Activated CD8-positive, alpha-beta T cell treated with anti-CD3 and anti-CD28 coated beads for 36 hours (primary cell): ENCODE data around the gene NANP. TPM values are rescaled to one million over a fixed set of nuclear protein-coding genes. Genes with fewer than 3 reads are reported as not detected.
A peak's percentile ranks its signal among the peaks of the same experiment; 100 is the strongest.

Experiments used
- ATAC-seq: fragments of 200-7000 bp; cut with Tn5 transposase; one replicate; pipeline ENCODE4 v1.10.0; 2021; ENCODE audit warnings: mild to moderate bottlenecking, moderate library complexity
- CTCF ChIA-PET: fragments of 350-600 bp; sonication (Branson Sonifier 250); formaldehyde crosslinking; loops from one replicate; lab custom pipeline; 2021; ENCODE audit warnings: antibody characterized with exemption; lab: Charles Lee
- POLR2A ChIA-PET: fragments of 350-600 bp; sonication (Branson Sonifier 250); formaldehyde crosslinking; loops from one replicate; lab custom pipeline; 2021; ENCODE audit warnings: antibody characterized with exemption; lab: Charles Lee
- DNase-seq: peaks from one replicate; pipeline ENCODE4 v3.0.0-alpha.2; 2020
- H3K27ac Mint-ChIP-seq: one replicate; pipeline ENCODE4 v1.8.0; 2021; ENCODE audit warnings: mild to moderate bottlenecking, mixed read lengths
- H3K27me3 Mint-ChIP-seq: one replicate; pipeline ENCODE4 v1.8.0; 2021; ENCODE audit warnings: mixed read lengths
- H3K36me3 Mint-ChIP-seq: one replicate; pipeline ENCODE4 v1.8.0; 2021; ENCODE audit warnings: low read depth, mixed read lengths
- H3K4me1 Mint-ChIP-seq: one replicate; pipeline ENCODE4 v1.8.0; 2021; ENCODE audit warnings: low read depth, mixed read lengths
- H3K4me3 Mint-ChIP-seq: one replicate; pipeline ENCODE4 v1.8.0; 2021; ENCODE audit warnings: mild to moderate bottlenecking, moderate library complexity, mixed read lengths
- H3K9me3 Mint-ChIP-seq: one replicate; pipeline ENCODE4 v1.8.0; 2021; ENCODE audit warnings: mixed read lengths
- CTCF ChIP-seq: fragments of 200-600 bp; IDR thresholded peaks from one replicate; pipeline ENCODE4 v1.8.0; 2022; ENCODE audit warnings: antibody characterized with exemption, mild to moderate bottlenecking
- intact Hi-C: fragments of 100-400 bp; cut with micrococcal nuclease; formaldehyde crosslinking; loops from one replicate; pipeline ENCODE4 v1.10.0; 2022
- total RNA-seq, 2 experiments: library from RNA; stranded (reverse); gene quantifications; one replicate each; pipeline ENCODE4 v1.2.3, GENCODE V29; 2021

NANP gene
- total RNA-seq, 2 experiments from 2014 or later = 7.6 to 8.0 TPM

- peaks cover 33% of the 10 kb centered on the region for H3K36me3 Mint-ChIP-seq
Observed at GRCh38 chr20:25624500-25624939, 706 bp upstream of the NANP start.

GRCh38 chr20:25623225-25623735, 534 bp downstream of the NANP start:
- Mint-ChIP-seq H3K27ac (peak overlapping the region; percentile 95), H3K4me1 (peaks cover 16% of the 10 kb centered on the region), H3K36me3 (peaks cover 29% of the 10 kb centered on the region), H3K4me3 (peak overlapping the region; percentile 84), H3K27me3 (no peaks in the 10 kb centered on the region), H3K9me3 (peaks cover 4% of the 10 kb centered on the region)
- POLR2A ChIA-PET = interaction anchor here (0.9 kb wide), 1 partner anchor 216 kb away, joined by 3 read pairs; the partner anchor contains the start of gene GINS1
- DNase-seq = peak; percentile 47
- intact Hi-C loops = loop anchor here (5.0 kb wide), 2 partner anchors 36 to 74 kb away; partner anchors contain the start of genes NINL and ZNF337
- no peak for ATAC-seq
- TF ChIP-seq CTCF = no peak
- CTCF ChIA-PET = interaction anchor here (1.4 kb wide), 1 partner anchor 153 kb away, joined by 6 read pairs; no protein-coding TSS in a partner anchor

More at GRCh38 chr20:25624500-25624939, 706 bp upstream of the NANP start:
- Mint-ChIP-seq H3K4me3 (peak overlapping the region; percentile 84), H3K27ac (peak overlapping the region; percentile 95), H3K27me3 (no peaks in the 10 kb centered on the region), H3K4me1 (peaks cover 16% of the 10 kb centered on the region), H3K9me3 (peaks cover 10% of the 10 kb centered on the region)
- TF ChIP-seq CTCF = no peak
- ChIA-PET POLR2A (interaction anchor here (1.0 kb wide), 1 partner anchor 84 kb away, joined by 3 read pairs; no protein-coding TSS in a partner anchor), CTCF (interaction anchor here (0.9 kb wide), 1 partner anchor 19 kb away, joined by 3 read pairs; no protein-coding TSS in a partner anchor)
- intact Hi-C loops = loop anchor here (5.0 kb wide), 2 partner anchors 37 to 73 kb away; partner anchors contain the start of genes NINL and ZNF337
- DNase-seq = no peak
- ATAC-seq = no peak

- H3K4me3 Mint-ChIP-seq = peak overlapping the region; percentile 84
Observed at GRCh38 chr20:25622450-25623224, 1.2 kb downstream of the NANP start.

GRCh38 chr20:25622049-25622448, 1.8 kb downstream of the NANP start:
- peaks cover 25% of the 10 kb centered on the region for H3K36me3 Mint-ChIP-seq
- ChIA-PET CTCF (interaction anchor here (1.4 kb wide), 1 partner anchor 151 kb away, joined by 6 read pairs; no protein-coding TSS in a partner anchor), POLR2A (interaction anchor here (0.9 to 1.2 kb wide), 3 partner anchors 12 to 215 kb away, joined by 3 to 4 read pairs (median 3); partner anchors contain the start of gene GINS1)
- H3K27me3 Mint-ChIP-seq = no peaks in the 10 kb centered on the region
- H3K4me3 Mint-ChIP-seq = peak overlapping the region; percentile 84
- ATAC-seq (no peak), DNase-seq (no peak)
- H3K9me3 Mint-ChIP-seq = no peaks in the 10 kb centered on the region
- H3K4me1 Mint-ChIP-seq = peaks cover 16% of the 10 kb centered on the region
- intact Hi-C loops = loop anchor here (5.0 kb wide), 2 partner anchors 35 to 75 kb away; partner anchors contain the start of genes NINL and ZNF337
- H3K27ac Mint-ChIP-seq = no peak overlapping the region
- no peak for TF ChIP-seq CTCF

More at GRCh38 chr20:25622450-25623224, 1.2 kb downstream of the NANP start:
- DNase-seq (no peak), ATAC-seq (no peak)
- peaks cover 27% of the 10 kb centered on the region for H3K36me3 Mint-ChIP-seq
- CTCF ChIA-PET = interaction anchor here (1.4 kb wide), 1 partner anchor 152 kb away, joined by 6 read pairs; no protein-coding TSS in a partner anchor
- H3K9me3 Mint-ChIP-seq = no peaks in the 10 kb centered on the region
- no peak for TF ChIP-seq CTCF
- intact Hi-C loops = loop anchor here (5.0 kb wide), 2 partner anchors 35 to 75 kb away; partner anchors contain the start of genes NINL and ZNF337
- POLR2A ChIA-PET = interaction anchor here (0.6 to 1.2 kb wide), 4 partner anchors 13 to 834 kb away, joined by 3 to 4 read pairs (median 3); partner anchors contain the start of gene GINS1
- H3K27me3 Mint-ChIP-seq = no peaks in the 10 kb centered on the region
- peaks cover 16% of the 10 kb centered on the region for H3K4me1 Mint-ChIP-seq
- peak overlapping the region; percentile 95 for H3K27ac Mint-ChIP-seq
